GM21529 (cell line): ENCODE data around the gene BIN1.

Source experiments
- ATAC-seq: cut with Tn5 transposase; IDR thresholded peaks from one replicate; pipeline ENCODE4 v1.9.1; 2021; ENCODE audit not compliant: unreplicated experiment

Gene BIN1

GRCh38 chr2:127003070-127003800, 103.7 kb downstream of the BIN1 start:
- ATAC-seq = no peak

DNA sequence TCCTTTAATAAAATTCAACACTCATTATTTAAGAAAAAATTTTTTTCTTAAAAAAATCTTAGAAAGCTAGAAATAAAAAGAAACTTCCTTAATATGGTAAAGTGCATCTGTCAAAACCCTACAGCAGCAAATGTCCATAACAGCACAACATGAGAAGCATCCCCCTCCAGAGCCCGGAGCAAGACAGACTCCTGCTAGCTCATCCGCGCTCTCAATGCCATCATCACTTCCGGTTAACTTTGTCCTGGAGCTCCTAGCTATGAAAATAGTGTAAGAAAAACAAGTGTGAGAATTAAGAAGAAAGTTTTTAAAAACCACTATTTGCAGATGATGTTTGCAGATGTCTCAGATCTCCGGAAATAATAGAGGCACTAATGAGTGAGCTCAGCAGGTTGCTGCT, 105.2 kb downstream of the BIN1 start:
- no peak for ATAC-seq

DNA sequence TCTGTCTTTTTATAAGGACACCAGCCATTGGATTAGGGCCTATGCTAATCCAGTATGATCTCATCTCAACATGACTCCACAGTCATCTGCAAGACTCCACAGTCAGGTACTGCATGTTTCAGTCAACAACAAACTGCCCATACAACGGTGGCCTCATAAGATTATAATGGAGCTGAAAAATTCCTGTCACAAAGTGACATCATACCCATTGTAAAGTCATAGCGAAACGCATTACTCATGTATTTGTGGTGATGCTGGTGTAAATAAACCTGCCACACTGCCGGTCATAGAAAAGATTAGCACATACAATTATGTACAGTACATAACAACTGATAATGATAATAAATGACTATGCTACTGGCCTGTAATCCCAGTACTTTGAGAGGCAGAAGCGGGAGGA, 106.0 kb downstream of the BIN1 start:
- no peak for ATAC-seq

GRCh38 chr2:127000194-127000593, 106.8 kb downstream of the BIN1 start:
- no peak for ATAC-seq

DNA sequence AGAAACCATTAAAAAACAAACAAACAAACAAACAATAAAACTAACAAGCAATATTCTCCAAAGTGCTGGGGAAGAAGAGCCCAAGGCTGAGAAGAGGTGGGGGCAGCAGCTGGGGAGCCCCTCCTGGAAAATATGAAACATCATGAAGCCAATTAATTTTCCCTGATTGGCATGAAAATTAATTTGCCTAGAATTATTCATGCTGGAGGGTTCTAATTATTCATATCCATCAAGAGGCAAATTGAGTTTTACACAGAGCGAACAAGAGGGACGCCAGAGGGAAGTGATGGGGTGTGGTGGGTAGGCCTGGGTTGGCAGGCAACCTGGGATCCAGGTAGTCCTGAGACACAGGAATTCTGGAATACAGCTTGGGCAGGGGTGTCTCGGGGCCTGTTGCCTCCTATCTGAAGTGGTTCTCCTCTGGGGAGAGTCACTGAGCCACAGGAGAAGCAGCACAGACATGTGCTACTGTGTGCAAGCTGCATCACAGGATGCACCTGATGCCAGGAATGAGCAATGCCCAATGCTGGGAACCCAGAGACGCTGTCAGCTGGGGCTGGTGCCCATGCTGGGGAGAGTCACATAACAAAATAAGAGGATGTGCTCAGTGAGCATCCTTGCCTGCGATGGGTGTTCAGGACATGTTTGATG, 107.7 kb downstream of the BIN1 start:
- ATAC-seq = no peak

DNA sequence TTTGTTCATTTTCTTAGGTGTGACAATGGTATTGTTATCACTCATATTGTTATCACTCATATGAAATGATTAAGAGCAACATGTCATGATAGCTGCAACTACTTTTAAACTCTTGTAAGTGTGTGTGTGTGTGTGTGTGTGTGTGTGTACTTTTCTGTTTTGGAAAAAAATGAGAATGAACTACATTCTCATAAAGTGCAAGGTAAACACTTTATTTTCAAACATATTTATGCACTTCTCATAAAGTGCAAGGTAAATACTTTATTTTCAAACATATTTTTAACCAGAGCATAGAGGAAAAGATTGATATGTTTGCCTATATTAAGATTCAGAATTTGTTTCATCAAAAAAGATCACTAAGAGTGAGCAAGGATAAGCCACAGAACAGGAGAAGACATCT, 108.5 kb downstream of the BIN1 start:
- no peak for ATAC-seq
